ENCODE measurements around the gene CEP44.
"Not testable (repeated sequence)": the region's sequence is repeated elsewhere in the genome, so short reads cannot be mapped to it uniquely, and the experiment has no call there.

Gene CEP44

DNA sequence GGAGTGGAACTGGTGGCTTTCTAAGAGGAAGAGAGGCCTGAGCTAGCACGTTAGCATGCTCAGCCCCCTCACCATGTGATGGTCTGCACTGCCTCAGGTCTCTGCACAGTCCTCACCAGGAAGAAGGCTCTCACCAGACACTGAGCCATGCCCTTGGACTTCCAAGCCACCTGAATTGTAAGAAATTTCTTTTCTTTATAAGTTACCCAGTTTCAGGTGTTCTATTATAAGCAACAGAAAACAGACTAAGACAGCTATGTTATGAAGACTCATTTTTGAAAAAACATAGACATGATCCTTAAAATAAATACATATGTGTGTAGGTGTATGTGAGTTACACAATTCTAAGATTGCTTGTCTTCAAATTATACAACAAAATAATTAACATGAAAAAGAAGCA is 74.7 kb downstream of the CEP44 start:
- no peak overlapping the region for H3K27ac ChIP-seq (ENCODE audit: low read depth, low read length)
- no peak overlapping the region for H2BK120ac ChIP-seq (ENCODE audit: insufficient read depth, low read length, poor library complexity)
- no peak for DNase-seq
- no peak overlapping the region for H2AK5ac ChIP-seq (ENCODE audit: low read length)
- H3K9me3 ChIP-seq (ENCODE audit: insufficient read depth, low read depth, low read length), result no peaks in the 10 kb centered on the region
- no peak overlapping the region for H3K14ac ChIP-seq (ENCODE audit: low read length)
- H3K79me2 ChIP-seq (ENCODE audit: control insufficient read depth, insufficient read depth, low read length, poor library complexity), result no peaks in the 10 kb centered on the region
- H4K8ac ChIP-seq (ENCODE audit: low read depth, low read length), result no peak overlapping the region
- H3K4me1 ChIP-seq (ENCODE audit: control insufficient read depth in 1 of 2, insufficient read depth in 2 of 2, low read length in 2 of 2), result no peaks in the 10 kb centered on the region
- no peak overlapping the region for H3K9ac ChIP-seq (ENCODE audit: low read length)
- H2BK5ac ChIP-seq (ENCODE audit: low read depth, low read length, poor library complexity), result no peak overlapping the region
- H2AFZ ChIP-seq (ENCODE audit: insufficient read depth, low read length, poor library complexity), result no peak overlapping the region
- H3K4me2 ChIP-seq (ENCODE audit: low read length), result no peak overlapping the region
- no peaks in the 10 kb centered on the region for H3K79me1 ChIP-seq (ENCODE audit: low read length)
- no CpG with 5 or more reads among the region's 1 CpG for WGBS (ENCODE audit: extremely low coverage, insufficient coverage, insufficient read length)
- H4K91ac ChIP-seq (ENCODE audit: low read depth, low read length), result no peak overlapping the region
- no peak overlapping the region for H4K12ac ChIP-seq (ENCODE audit: low read depth, low read length)
- no peaks in the 10 kb centered on the region for H3K36me3 ChIP-seq (ENCODE audit: control insufficient read depth in 1 of 2, insufficient read depth in 2 of 2, low read length in 2 of 2)
- H3K4ac ChIP-seq (ENCODE audit: low read depth, low read length), result no peak overlapping the region
- no peaks in the 10 kb centered on the region for H3K27me3 ChIP-seq (ENCODE audit: insufficient read depth, low read length)
- H3K23ac ChIP-seq (ENCODE audit: low read length), result no peak overlapping the region
- no peak overlapping the region for H3K18ac ChIP-seq (ENCODE audit: low read length)
- H3K4me3 ChIP-seq (ENCODE audit: low read depth, low read length), result no peak overlapping the region
- H2BK12ac ChIP-seq (ENCODE audit: low read length), result no peak overlapping the region

GRCh38 chr4:174358829-174359228 is 75.1 kb downstream of the CEP44 start:
- no peak overlapping the region for H3K27ac ChIP-seq (ENCODE audit: low read depth, low read length)
- H3K14ac ChIP-seq (ENCODE audit: low read length), result no peak overlapping the region
- H2BK5ac ChIP-seq (ENCODE audit: low read depth, low read length, poor library complexity), result no peak overlapping the region
- H3K9ac ChIP-seq (ENCODE audit: low read length), result no peak overlapping the region
- H3K36me3 ChIP-seq (ENCODE audit: control insufficient read depth in 1 of 2, insufficient read depth in 2 of 2, low read length in 2 of 2), result no peaks in the 10 kb centered on the region
- no peak overlapping the region for H3K18ac ChIP-seq (ENCODE audit: low read length)
- H3K4ac ChIP-seq (ENCODE audit: low read depth, low read length), result no peak overlapping the region
- no peak overlapping the region for H2AFZ ChIP-seq (ENCODE audit: insufficient read depth, low read length, poor library complexity)
- DNase-seq, result no peak
- no peak overlapping the region for H3K4me2 ChIP-seq (ENCODE audit: low read length)
- no peak overlapping the region for H2AK5ac ChIP-seq (ENCODE audit: low read length)
- no CpG with 5 or more reads among the region's 1 CpG for WGBS (ENCODE audit: extremely low coverage, insufficient coverage, insufficient read length)
- no peak overlapping the region for H4K12ac ChIP-seq (ENCODE audit: low read depth, low read length)
- no peak overlapping the region for H3K4me3 ChIP-seq (ENCODE audit: low read depth, low read length)
- H3K9me3 ChIP-seq (ENCODE audit: insufficient read depth, low read depth, low read length), result no peaks in the 10 kb centered on the region
- no peaks in the 10 kb centered on the region for H3K79me1 ChIP-seq (ENCODE audit: low read length)
- no peak overlapping the region for H4K91ac ChIP-seq (ENCODE audit: low read depth, low read length)
- H2BK12ac ChIP-seq (ENCODE audit: low read length), result no peak overlapping the region
- H4K8ac ChIP-seq (ENCODE audit: low read depth, low read length), result no peak overlapping the region
- no peaks in the 10 kb centered on the region for H3K4me1 ChIP-seq (ENCODE audit: control insufficient read depth in 1 of 2, insufficient read depth in 2 of 2, low read length in 2 of 2)
- H3K23ac ChIP-seq (ENCODE audit: low read length), result no peak overlapping the region
- no peak overlapping the region for H2BK120ac ChIP-seq (ENCODE audit: insufficient read depth, low read length, poor library complexity)
- no peaks in the 10 kb centered on the region for H3K27me3 ChIP-seq (ENCODE audit: insufficient read depth, low read length)
- H3K79me2 ChIP-seq (ENCODE audit: control insufficient read depth, insufficient read depth, low read length, poor library complexity), result no peaks in the 10 kb centered on the region

- no peak overlapping the region for H3K14ac ChIP-seq (ENCODE audit: low read length)
- no peak overlapping the region for H3K4me3 ChIP-seq (ENCODE audit: low read depth, low read length)
- peak in 1 of 2 donors; percentile 39 for DNase-seq
- H2BK120ac ChIP-seq (ENCODE audit: insufficient read depth, low read length, poor library complexity), result no peak overlapping the region
- H3K79me1 ChIP-seq (ENCODE audit: low read length), result no peaks in the 10 kb centered on the region
- H3K23ac ChIP-seq (ENCODE audit: low read length), result no peak overlapping the region
- no peak overlapping the region for H4K8ac ChIP-seq (ENCODE audit: low read depth, low read length)
- no peak overlapping the region for H4K91ac ChIP-seq (ENCODE audit: low read depth, low read length)
- H3K79me2 ChIP-seq (ENCODE audit: control insufficient read depth, insufficient read depth, low read length, poor library complexity), result no peaks in the 10 kb centered on the region
- no peak overlapping the region for H3K18ac ChIP-seq (ENCODE audit: low read length)
- no CpG with 5 or more reads among the region's 2 CpGs for WGBS (ENCODE audit: extremely low coverage, insufficient coverage, insufficient read length)
- no peak overlapping the region for H2BK12ac ChIP-seq (ENCODE audit: low read length)
- no peak overlapping the region for H2BK5ac ChIP-seq (ENCODE audit: low read depth, low read length, poor library complexity)
- no peaks in the 10 kb centered on the region for H3K4me1 ChIP-seq (ENCODE audit: control insufficient read depth in 1 of 2, insufficient read depth in 2 of 2, low read length in 2 of 2)
- H2AK5ac ChIP-seq (ENCODE audit: low read length), result no peak overlapping the region
- no peak overlapping the region for H3K4ac ChIP-seq (ENCODE audit: low read depth, low read length)
- H2AFZ ChIP-seq (ENCODE audit: insufficient read depth, low read length, poor library complexity), result no peak overlapping the region
- H3K4me2 ChIP-seq (ENCODE audit: low read length), result no peak overlapping the region
- no peaks in the 10 kb centered on the region for H3K9me3 ChIP-seq (ENCODE audit: insufficient read depth, low read depth, low read length)
- H3K27ac ChIP-seq (ENCODE audit: low read depth, low read length), result no peak overlapping the region
- no peak overlapping the region for H4K12ac ChIP-seq (ENCODE audit: low read depth, low read length)
- no peaks in the 10 kb centered on the region for H3K36me3 ChIP-seq (ENCODE audit: control insufficient read depth in 1 of 2, insufficient read depth in 2 of 2, low read length in 2 of 2)
- H3K9ac ChIP-seq (ENCODE audit: low read length), result no peak overlapping the region
- no peaks in the 10 kb centered on the region for H3K27me3 ChIP-seq (ENCODE audit: insufficient read depth, low read length)
Measured at GRCh38 chr4:174362340-174362739, 78.6 kb downstream of the CEP44 start.

- not testable (repeated sequence) for H2AFZ ChIP-seq (ENCODE audit: insufficient read depth, low read length, poor library complexity); H4K8ac ChIP-seq (ENCODE audit: low read depth, low read length); H2BK120ac ChIP-seq (ENCODE audit: insufficient read depth, low read length, poor library complexity); H3K9me3 ChIP-seq (ENCODE audit: insufficient read depth, low read depth, low read length); H3K4me1 ChIP-seq (ENCODE audit: control insufficient read depth in 1 of 2, insufficient read depth in 2 of 2, low read length in 2 of 2); H3K4me2 ChIP-seq (ENCODE audit: low read length); DNase-seq; H3K4me3 ChIP-seq (ENCODE audit: low read depth, low read length); H3K18ac ChIP-seq (ENCODE audit: low read length); H3K79me2 ChIP-seq (ENCODE audit: control insufficient read depth, insufficient read depth, low read length, poor library complexity); H4K91ac ChIP-seq (ENCODE audit: low read depth, low read length); H4K12ac ChIP-seq (ENCODE audit: low read depth, low read length); H3K4ac ChIP-seq (ENCODE audit: low read depth, low read length); H3K27me3 ChIP-seq (ENCODE audit: insufficient read depth, low read length); H3K9ac ChIP-seq (ENCODE audit: low read length); H3K36me3 ChIP-seq (ENCODE audit: control insufficient read depth in 1 of 2, insufficient read depth in 2 of 2, low read length in 2 of 2); H3K79me1 ChIP-seq (ENCODE audit: low read length); H2BK5ac ChIP-seq (ENCODE audit: low read depth, low read length, poor library complexity); H3K27ac ChIP-seq (ENCODE audit: low read depth, low read length); H3K23ac ChIP-seq (ENCODE audit: low read length); H2BK12ac ChIP-seq (ENCODE audit: low read length); H2AK5ac ChIP-seq (ENCODE audit: low read length); H3K14ac ChIP-seq (ENCODE audit: low read length)
- no CpG with 5 or more reads among the region's 1 CpG for WGBS (ENCODE audit: extremely low coverage, insufficient coverage, insufficient read length)
Measured at GRCh38 chr4:174363782-174364181, 80.1 kb downstream of the CEP44 start.

Measured in trophoblast cell (in vitro differentiated cells and primary cell).